ENCODE measurements around the gene ARHGAP22.

GRCh38 chr10:48536916-48537890, 67.7 kb downstream of the ARHGAP22 start:
- no peak for TF ChIP-seq POLR2AphosphoS5 (IDR thresholded peaks at IDR 0.05; ENCODE audit: low read depth, low read length)
- TF ChIP-seq REST (IDR thresholded peaks at IDR 0.05; ENCODE audit: insufficient read depth in 1 of 2, low read depth in 2 of 2, low read length in 2 of 2), result no peak

All from PFSK-1 (cell line).